Lung (tissue), 12 donors: ENCODE results near the gene TET1. TPM values are rescaled to one million over a fixed set of nuclear protein-coding genes. Genes with fewer than 3 reads are reported as not detected.

Source experiments
- ATAC-seq: fragments of 200-7000 bp; cut with Tn5 transposase; one replicate; pipeline ENCODE4 v1.9.1; 2020; ENCODE audit warnings: moderate number of reproducible peaks; ENCODE audit not compliant: insufficient read depth, low FRiP score
- DNase-seq, 3 donors: peaks; one replicate each; pipeline ENCODE4 v3.0.0-alpha.2; 2013 to 2017
- H3K27ac ChIP-seq, 2 donors: one replicate each; pipeline ENCODE4 v1.5.1; 2013; ENCODE audit warnings: mild to moderate bottlenecking in 2 of 2, moderate library complexity in 2 of 2, control low read depth in 1 of 2, inconsistent platforms in 1 of 2, low read depth in 1 of 2, low read length in 1 of 2
- H3K27me3 ChIP-seq, 3 donors: one replicate each; pipeline ENCODE4 v1.5.1; 2013; ENCODE audit warnings: low read length in 2 of 3; ENCODE audit not compliant: control insufficient read depth in 3 of 3, insufficient read depth in 3 of 3
- H3K36me3 ChIP-seq, 4 donors: one replicate each; pipeline ENCODE4 v1.5.1; 2013; ENCODE audit warnings: low read length in 4 of 4, mild to moderate bottlenecking in 1 of 4, moderate library complexity in 1 of 4; ENCODE audit not compliant: control insufficient read depth in 4 of 4, insufficient read depth in 4 of 4
- H3K4me1 ChIP-seq, 5 donors: one replicate each; pipeline ENCODE4 v1.5.1; 2013; ENCODE audit warnings: low read length in 5 of 5, mild to moderate bottlenecking in 2 of 5, moderate library complexity in 1 of 5; ENCODE audit not compliant: control insufficient read depth in 5 of 5, insufficient read depth in 5 of 5
- H3K4me3 ChIP-seq: one replicate; pipeline ENCODE4 v1.5.1; 2013; ENCODE audit warnings: mild to moderate bottlenecking, control low read depth, moderate library complexity
- H3K9ac ChIP-seq, 2 donors: one replicate each; pipeline ENCODE4 v1.5.1; 2013; ENCODE audit warnings: low read length in 2 of 2, control low read depth in 1 of 2; ENCODE audit not compliant: insufficient read depth in 1 of 2
- H3K9me3 ChIP-seq, 4 donors: one replicate each; pipeline ENCODE4 v1.5.1; 2013; ENCODE audit warnings: low read length in 3 of 4, mild to moderate bottlenecking in 1 of 4, moderate library complexity in 1 of 4; ENCODE audit not compliant: control insufficient read depth in 4 of 4, insufficient read depth in 3 of 4
- CTCF ChIP-seq: IDR thresholded peaks from 2 replicates; pipeline ENCODE4 v1.5.1; 2012; ENCODE audit warnings: mild to moderate bottlenecking; ENCODE audit errors: control extremely low read depth, extremely low read depth
- WGBS, 2 donors: extraction: QIAGEN DNeasy Blood & Tissue Kit; methylation state at CpG; one replicate each; pipeline ENCODE4 v1.1.7; 2013; 5-methylcytosine and 5-hydroxymethylcytosine counted together
- polyA plus RNA-seq, 2 donors: library from polyadenylated mRNA; stranded (reverse); fragments of 200-250 nt; gene quantifications; one replicate each; pipeline ENCODE4 v1.2.1, GENCODE V29; 2013
- total RNA-seq, 2 donors: library from RNA; depleted of rRNA in 1 of 2; stranded (reverse); fragments of >200 nt in 1 of 2; gene quantifications; one replicate each; pipeline ENCODE4 v1.2.1, GENCODE V29; 2014 to 2021
- donor health status: control.
- donor health status: control.
- donor health status: Bipolar disorder and iron deficiency.
- donor health status: healthy.
- donor health status: DM: yes; HTN: yes; CAD: no.

Gene TET1
- total and polyA plus RNA-seq, 4 donors = 0.06 to 23.5 (median 0.73) TPM

GRCh38 chr10:68553599-68553998, 6.5 kb upstream of the TET1 start:
- Histone ChIP-seq H3K9me3 (no peaks in the 10 kb centered on the region), H3K4me3 (no peak overlapping the region), H3K9ac (no peak overlapping the region), H3K27me3 (no peaks in the 10 kb centered on the region), H3K4me1 (no peaks in the 10 kb centered on the region), H3K36me3 (no peaks in the 10 kb centered on the region), H3K27ac (no peak overlapping the region)
- DNase-seq (no peak), ATAC-seq (no peak)
- WGBS, 2 donors = 88 to 89% methylated on average over 3 of the region's 3 CpGs
- TF ChIP-seq CTCF = no peak

GRCh38 chr10:68558478-68558877, 1.7 kb upstream of the TET1 start:
- no peak for DNase-seq
- H3K4me1 ChIP-seq = peaks cover 0 to 23% (median 4%) of the 10 kb centered on the region in 5 donors
- H3K9me3 ChIP-seq = no peaks in the 10 kb centered on the region
- no peak for ATAC-seq
- H3K27ac ChIP-seq = no peak overlapping the region
- no peaks in the 10 kb centered on the region for H3K27me3 ChIP-seq
- no peak overlapping the region for H3K4me3 ChIP-seq
- TF ChIP-seq CTCF = no peak
- WGBS, 2 donors = 94 to 98% methylated on average over 2 of the region's 2 CpGs
- no peak overlapping the region for H3K9ac ChIP-seq
- no peaks in the 10 kb centered on the region for H3K36me3 ChIP-seq

GRCh38 chr10:68559251-68559650, 886 bp upstream of the TET1 start:
- Histone ChIP-seq H3K27ac (no peak overlapping the region), H3K27me3 (no peaks in the 10 kb centered on the region), H3K4me3 (no peak overlapping the region), H3K9me3 (no peaks in the 10 kb centered on the region), H3K4me1 (peaks cover 0 to 24% (median 4%) of the 10 kb centered on the region in 5 donors), H3K36me3 (no peaks in the 10 kb centered on the region), H3K9ac (no peak overlapping the region)
- DNase-seq = no peak
- no peak for TF ChIP-seq CTCF
- 63 to 65% methylated on average over 4 of the region's 4 CpGs for WGBS, 2 donors
- no peak for ATAC-seq

- Histone ChIP-seq H3K4me3 (peak overlapping the region; percentile 58), H3K9me3 (no peaks in the 10 kb centered on the region), H3K36me3 (no peaks in the 10 kb centered on the region), H3K9ac (no peak overlapping the region), H3K27me3 (no peaks in the 10 kb centered on the region), H3K4me1 (peaks cover 0 to 24% (median 4%) of the 10 kb centered on the region in 5 donors), H3K27ac (no peak overlapping the region)
- whole genome bisulfite sequencing, 2 donors = 5 to 7% methylated on average over 6 of the region's 6 CpGs
- DNase-seq = no peak
- ATAC-seq = no peak
- no peak for TF ChIP-seq CTCF
Measured at GRCh38 chr10:68559841-68560185, 324 bp upstream of the TET1 start.
